Gastrocnemius medialis (tissue), 4 donors: ENCODE data around the gene ATXN10. TPM values are rescaled to one million over a fixed set of nuclear protein-coding genes. Genes with fewer than 3 reads are reported as not detected.
A peak's percentile ranks its signal among the peaks of the same experiment; 100 is the strongest.

ENCODE experiments used
- ATAC-seq, 2 donors: fragments of 150-250 bp; one replicate each; pipeline ENCODE4 v1.9.1; 2016
- DNase-seq, 2 donors: peaks; one replicate each; pipeline ENCODE4 v3.0.0-alpha.2; 2019
- H3K27ac ChIP-seq, 4 donors: fragments of 200-600 bp; sonication (generic); 1 replicate in 1 of 4; 2 replicates in 3 of 4; pipeline ENCODE4 v1.5.1; 2016 to 2018; ENCODE audit warnings: mild to moderate bottlenecking in 2 of 4, moderate library complexity in 1 of 4
- H3K27me3 ChIP-seq, 3 donors: fragments of 200-600 bp; sonication (generic) in 2 of 3; 1 replicate in 1 of 3; 2 replicates in 2 of 3; pipeline versions ENCODE4 v1.5.1 to v1.6.0; 2016 to 2019; ENCODE audit warnings: mild to moderate bottlenecking in 1 of 3, moderate library complexity in 1 of 3
- H3K36me3 ChIP-seq, 2 donors: fragments of 200-600 bp; sonication (generic) in 1 of 2; one replicate each; pipeline ENCODE4 v1.5.1; 2017 to 2018
- H3K4me1 ChIP-seq, 2 donors: fragments of 200-600 bp; sonication (generic) in 1 of 2; one replicate each; pipeline ENCODE4 v1.5.1; 2016 to 2017; ENCODE audit warnings: mild to moderate bottlenecking in 2 of 2
- H3K4me3 ChIP-seq, 4 donors: fragments of 200-600 bp; sonication (generic) in 3 of 4; 1 replicate in 1 of 4; 2 replicates in 3 of 4; pipeline ENCODE4 v1.5.1; 2016 to 2019; ENCODE audit warnings: mild to moderate bottlenecking in 2 of 4
- H3K9me3 ChIP-seq, 3 donors: fragments of 200-600 bp; sonication (generic) in 2 of 3; 1 replicate in 1 of 3; 2 replicates in 2 of 3; pipeline ENCODE4 v1.5.1; 2016 to 2019
- CTCF ChIP-seq, 5 experiments: fragments of 450-650 bp in 3 of 5; fragments of 200-600 bp in 2 of 5; sonication (generic) in 2 of 5; IDR thresholded peaks in 4 of 5; conservative IDR thresholded peaks in 1 of 5; 1 replicate in 4 of 5; 2 replicates in 1 of 5; pipeline ENCODE4 v1.5.1; 2016 to 2019; ENCODE audit warnings: antibody characterized with exemption in 5 of 5, mild to moderate bottlenecking in 3 of 5, moderate library complexity in 3 of 5
- POLR2A ChIP-seq, 2 donors: fragments of 450-650 bp; IDR thresholded peaks; one replicate each; pipeline ENCODE4 v1.6.1; 2017; ENCODE audit warnings: antibody characterized with exemption in 2 of 2, mild to moderate bottlenecking in 2 of 2, moderate library complexity in 2 of 2
- in situ Hi-C, 4 donors: fragments of 200-750 bp; cut with MboI; loops; one replicate each; pipeline versions ENCODE4 v1.15.0 to v1.8.0; 2017; ENCODE audit warnings: low sequenced_read_pairs in 4 of 4
- intact Hi-C: fragments of 100-400 bp; cut with DNase I; formaldehyde crosslinking; loops from one replicate; pipeline ENCODE4 v1.15.1; 2023; ENCODE audit warnings: low total_unique reads
- total RNA-seq, 4 donors: library from RNA; depleted of rRNA; stranded (reverse); fragments of >200 nt; gene quantifications; one replicate each; pipeline versions ENCODE4 v1.1.0 to v1.2.3, GENCODE V29; 2016

Gene ATXN10
- total RNA-seq, 4 donors from 2014 or later, result 52.9 to 98.9 (median 78.5) TPM

GRCh38 chr22:45885941-45886395, 214.3 kb downstream of the ATXN10 start:
- DNase-seq, result peak; percentile 1 to 9
- intact Hi-C loops (no loop called here), in situ Hi-C loops (no loop called here)
- Histone ChIP-seq H3K27me3 (peaks cover 44 to 72% (median 50%) of the 10 kb centered on the region in 3 donors), H3K36me3 (no peaks in the 10 kb centered on the region), H3K4me1 (peaks cover under 1 to 2% of the 10 kb centered on the region in 2 donors), H3K4me3 (no peak overlapping the region), H3K9me3 (no peaks in the 10 kb centered on the region), H3K27ac (no peak overlapping the region)
- no peak for TF ChIP-seq POLR2A (IDR thresholded peaks at IDR 0.05)
- TF ChIP-seq CTCF (IDR thresholded peaks at IDR 0.05 in 4 of 5, conservative IDR thresholded peaks at IDR 0.05 in 1 of 5), result no peak
- ATAC-seq, result no peak

DNA sequence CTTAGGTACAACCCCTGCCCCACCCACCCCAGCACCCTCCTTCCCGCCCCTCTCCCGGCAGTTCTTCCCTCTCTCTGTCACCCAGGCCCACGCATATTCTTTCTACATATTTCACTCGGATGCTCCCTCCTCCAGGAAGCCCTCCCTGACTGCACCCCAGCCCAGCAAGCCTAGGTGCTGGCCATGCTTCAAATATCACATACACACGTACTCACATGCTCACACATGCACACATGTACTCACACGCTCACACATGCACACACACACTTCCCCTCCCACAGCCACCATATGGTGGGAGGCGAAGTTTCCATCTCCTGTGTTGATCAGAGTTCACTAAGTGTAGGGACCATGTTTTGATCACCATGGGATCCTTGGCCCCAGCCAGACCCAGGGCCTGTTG, 214.9 kb downstream of the ATXN10 start:
- intact Hi-C loops (no loop called here), in situ Hi-C loops (no loop called here)
- H3K9me3 ChIP-seq, result no peaks in the 10 kb centered on the region
- H3K27ac ChIP-seq, result no peak overlapping the region
- H3K4me3 ChIP-seq, result no peak overlapping the region
- no peak for TF ChIP-seq CTCF (IDR thresholded peaks at IDR 0.05 in 4 of 5, conservative IDR thresholded peaks at IDR 0.05 in 1 of 5)
- TF ChIP-seq POLR2A (IDR thresholded peaks at IDR 0.05), result no peak
- DNase-seq, result no peak
- ATAC-seq, result no peak
- no peaks in the 10 kb centered on the region for H3K4me1 ChIP-seq
- no peaks in the 10 kb centered on the region for H3K36me3 ChIP-seq
- peaks cover 41 to 70% (median 44%) of the 10 kb centered on the region in 3 donors for H3K27me3 ChIP-seq

- Histone ChIP-seq H3K9me3 (no peaks in the 10 kb centered on the region), H3K4me3 (no peak overlapping the region), H3K36me3 (no peaks in the 10 kb centered on the region), H3K4me1 (no peaks in the 10 kb centered on the region), H3K27ac (no peak overlapping the region), H3K27me3 (peaks cover 41 to 71% (median 44%) of the 10 kb centered on the region in 3 donors)
- TF ChIP-seq POLR2A (IDR thresholded peaks at IDR 0.05), result no peak
- no peak for TF ChIP-seq CTCF (IDR thresholded peaks at IDR 0.05 in 4 of 5, conservative IDR thresholded peaks at IDR 0.05 in 1 of 5)
- ATAC-seq (no peak), DNase-seq (peak in 1 of 2 donors; percentile 7)
- in situ Hi-C loops, result no loop called here
- intact Hi-C loops, result no loop called here
Measured at GRCh38 chr22:45887202-45888131, 215.8 kb downstream of the ATXN10 start.

GRCh38 chr22:45888221-45889092, 216.8 kb downstream of the ATXN10 start:
- H3K4me1 ChIP-seq, result no peaks in the 10 kb centered on the region
- no peak overlapping the region for H3K4me3 ChIP-seq
- DNase-seq (no peak), ATAC-seq (no peak)
- H3K27me3 ChIP-seq, result peaks cover 32 to 64% (median 34%) of the 10 kb centered on the region in 3 donors
- no peaks in the 10 kb centered on the region for H3K36me3 ChIP-seq
- H3K27ac ChIP-seq, result no peak overlapping the region
- intact Hi-C loops (no loop called here), in situ Hi-C loops (no loop called here)
- no peaks in the 10 kb centered on the region for H3K9me3 ChIP-seq
- no peak for TF ChIP-seq CTCF (IDR thresholded peaks at IDR 0.05 in 4 of 5, conservative IDR thresholded peaks at IDR 0.05 in 1 of 5)
- TF ChIP-seq POLR2A (IDR thresholded peaks at IDR 0.05), result no peak
